Activated CD4-positive, alpha-beta T cell treated with anti-CD3 and anti-CD28 coated beads for 24 hours (primary cell): Measurements from ENCODE around the gene GGNBP2.
A peak's percentile ranks its signal among the peaks of the same experiment; 100 is the strongest.
"Not testable (repeated sequence)": the region's sequence is repeated elsewhere in the genome, so short reads cannot be mapped to it uniquely, and the experiment has no call there.

ENCODE experiments used
- DNase-seq, 2 donors: peaks; one replicate each; pipeline ENCODE4 v3.0.0-alpha.2; 2020; ENCODE audit warnings: low read depth in 2 of 2

GGNBP2 gene, protein sequence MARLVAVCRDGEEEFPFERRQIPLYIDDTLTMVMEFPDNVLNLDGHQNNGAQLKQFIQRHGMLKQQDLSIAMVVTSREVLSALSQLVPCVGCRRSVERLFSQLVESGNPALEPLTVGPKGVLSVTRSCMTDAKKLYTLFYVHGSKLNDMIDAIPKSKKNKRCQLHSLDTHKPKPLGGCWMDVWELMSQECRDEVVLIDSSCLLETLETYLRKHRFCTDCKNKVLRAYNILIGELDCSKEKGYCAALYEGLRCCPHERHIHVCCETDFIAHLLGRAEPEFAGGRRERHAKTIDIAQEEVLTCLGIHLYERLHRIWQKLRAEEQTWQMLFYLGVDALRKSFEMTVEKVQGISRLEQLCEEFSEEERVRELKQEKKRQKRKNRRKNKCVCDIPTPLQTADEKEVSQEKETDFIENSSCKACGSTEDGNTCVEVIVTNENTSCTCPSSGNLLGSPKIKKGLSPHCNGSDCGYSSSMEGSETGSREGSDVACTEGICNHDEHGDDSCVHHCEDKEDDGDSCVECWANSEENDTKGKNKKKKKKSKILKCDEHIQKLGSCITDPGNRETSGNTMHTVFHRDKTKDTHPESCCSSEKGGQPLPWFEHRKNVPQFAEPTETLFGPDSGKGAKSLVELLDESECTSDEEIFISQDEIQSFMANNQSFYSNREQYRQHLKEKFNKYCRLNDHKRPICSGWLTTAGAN

DNA sequence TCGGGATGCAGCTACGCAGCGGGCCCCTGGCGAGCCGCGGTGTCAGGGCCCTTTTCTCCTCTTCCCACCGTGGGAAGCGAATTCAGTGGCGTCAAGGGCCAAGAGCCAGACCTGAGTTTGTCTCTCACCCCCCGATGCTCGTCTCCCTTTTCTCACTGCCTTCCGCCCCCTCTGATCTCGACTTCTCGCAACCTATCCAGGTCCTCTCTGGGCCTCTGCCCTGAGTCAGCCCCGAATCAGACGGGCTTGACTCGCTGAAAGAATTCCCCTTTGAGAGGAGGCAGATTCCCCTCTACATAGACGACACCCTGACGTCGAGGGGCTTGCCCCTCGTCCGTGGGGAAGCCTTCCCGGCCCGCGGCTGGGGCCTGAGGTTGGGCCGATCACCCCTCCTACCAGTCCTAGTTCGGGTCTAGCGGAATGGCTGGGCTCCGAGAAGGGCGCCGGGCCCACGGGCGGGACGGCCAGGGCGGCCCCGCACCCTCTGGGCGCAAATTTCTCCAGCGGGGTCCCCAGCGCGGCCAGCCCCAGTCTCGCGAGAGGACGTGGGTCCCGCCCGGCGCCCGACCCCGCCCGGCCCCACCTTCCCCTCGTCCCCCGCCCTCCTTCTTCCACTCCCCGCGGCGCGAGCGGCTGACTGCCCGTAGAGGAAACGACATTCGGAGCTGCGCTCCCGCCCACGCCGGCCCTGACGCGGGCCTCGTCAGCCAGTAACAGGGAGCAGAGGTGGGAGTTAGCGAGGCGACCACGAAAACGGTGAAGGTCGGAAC is at the start of gene GGNBP2:
GGNBP2 (plus strand) TSS at position 613 of the 770 bp plus-strand sequence. CDS start 806 bp downstream, outside the sequence.
- DNase-seq = peak; percentile 80 to 82

DNA sequence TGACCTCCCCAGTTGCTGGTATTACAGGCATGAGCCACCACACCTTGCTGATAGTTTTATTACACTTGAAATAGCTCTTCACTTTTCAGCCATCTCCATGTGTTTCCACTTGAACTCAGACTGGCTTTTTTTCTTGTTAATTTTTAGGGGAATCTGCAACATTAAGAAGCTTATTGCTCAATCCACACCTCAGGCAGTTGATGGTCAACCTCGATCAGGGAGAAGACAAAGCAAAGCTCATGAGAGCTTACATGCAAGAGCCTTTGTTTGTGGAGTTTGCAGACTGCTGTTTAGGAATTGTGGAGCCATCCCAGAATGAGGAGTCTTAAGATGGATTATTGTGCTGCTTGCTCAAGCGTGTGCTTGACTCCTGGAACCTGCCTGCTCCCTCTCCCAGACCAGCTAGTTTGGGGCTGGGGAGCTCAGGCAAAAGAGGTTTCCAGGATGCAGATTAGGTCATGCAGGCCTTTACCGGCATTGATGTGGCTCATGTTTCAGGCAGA is 49.6 kb upstream of the GGNBP2 start:
- no peak for DNase-seq

DNA sequence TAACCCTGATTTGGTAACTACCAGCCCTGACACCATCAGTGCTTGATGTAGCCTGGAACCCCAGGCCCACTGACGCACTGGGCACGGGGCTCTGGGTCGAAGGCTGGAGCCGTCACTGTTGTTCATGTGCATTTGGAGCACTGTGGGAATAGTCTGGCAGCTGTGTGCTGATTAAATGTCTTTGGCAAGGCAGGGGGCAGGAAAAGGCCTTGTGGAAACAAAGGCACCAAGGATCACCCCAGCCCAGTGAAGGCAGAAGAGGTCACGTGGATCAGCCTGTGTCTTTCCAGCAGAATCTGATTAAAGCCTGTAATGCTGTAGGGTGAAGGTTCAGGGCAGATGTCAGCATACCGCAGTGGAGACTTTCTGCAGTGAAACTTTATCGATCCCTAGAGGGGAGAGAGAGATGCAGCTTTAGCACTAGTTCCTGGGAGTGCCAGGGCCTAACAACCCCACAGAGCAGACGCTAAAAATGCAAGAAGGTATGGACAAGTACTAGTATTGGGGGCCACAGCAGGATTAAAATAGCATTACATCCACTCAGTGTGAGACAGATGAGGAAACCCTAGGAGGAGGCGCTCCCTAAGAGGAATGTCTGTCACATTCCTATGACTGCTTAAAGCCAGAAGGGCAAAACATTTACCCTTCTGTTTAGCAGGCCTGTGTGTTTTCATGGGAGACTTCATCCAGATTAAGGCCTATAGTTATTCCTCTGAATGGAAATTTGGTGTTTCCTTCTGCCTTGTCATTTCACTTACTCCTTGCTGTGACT is 48.5 kb upstream of the GGNBP2 start:
- no peak for DNase-seq

DNA sequence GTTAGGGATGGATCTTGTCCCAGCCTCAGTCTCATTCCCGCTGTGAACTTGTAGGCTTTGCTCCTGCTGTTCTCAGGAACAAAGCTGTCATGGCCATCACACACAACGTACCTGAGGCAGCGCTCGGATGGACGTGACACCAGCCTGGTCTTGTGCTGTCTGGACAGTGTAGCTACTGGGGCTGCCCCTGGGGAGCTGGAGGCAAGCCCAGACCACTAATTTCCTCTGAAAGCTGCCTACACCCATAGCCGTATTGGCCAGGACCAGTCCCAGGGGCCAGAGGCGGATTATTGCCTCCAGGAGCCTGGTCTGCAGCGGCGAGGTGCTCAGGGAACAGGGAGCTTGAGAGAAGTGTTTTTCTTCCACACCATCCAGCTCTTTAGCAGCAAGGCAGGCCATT is 46.6 kb upstream of the GGNBP2 start:
- no peak for DNase-seq

DNA sequence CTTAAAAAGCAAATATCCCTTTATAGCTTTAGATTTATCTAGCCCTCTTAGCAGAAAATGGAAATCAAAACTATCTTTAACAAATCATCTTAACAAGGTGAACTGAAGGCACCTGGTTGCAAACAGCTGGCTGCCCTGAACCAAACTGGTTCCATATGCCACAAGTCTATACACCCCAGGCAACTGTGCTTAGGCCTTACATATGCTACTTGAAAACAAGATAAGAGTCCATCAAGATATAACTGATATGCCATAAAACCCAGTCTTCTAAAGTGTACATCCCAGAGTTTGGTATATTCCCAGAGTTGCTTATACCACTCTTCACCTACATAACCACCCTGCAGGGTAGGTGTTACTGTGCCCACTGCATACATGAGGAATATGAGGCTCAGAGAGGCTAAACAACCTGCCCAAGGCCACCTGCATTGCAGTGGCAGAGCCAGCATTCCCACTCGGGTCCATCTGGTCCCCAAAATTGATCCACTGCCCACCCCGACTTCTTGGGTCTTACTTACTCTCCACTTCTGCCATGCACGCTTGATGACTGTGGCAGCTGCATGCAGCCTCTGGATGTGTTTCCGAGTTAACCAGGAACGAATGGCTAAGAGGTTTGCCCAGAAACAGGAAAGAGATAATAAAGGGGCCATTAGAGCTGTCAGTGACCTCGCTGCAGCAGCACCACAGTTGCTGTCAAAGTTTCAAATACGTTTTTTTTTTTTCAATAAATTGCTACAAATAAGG is 46.0 kb upstream of the GGNBP2 start:
- DNase-seq = no peak

DNA sequence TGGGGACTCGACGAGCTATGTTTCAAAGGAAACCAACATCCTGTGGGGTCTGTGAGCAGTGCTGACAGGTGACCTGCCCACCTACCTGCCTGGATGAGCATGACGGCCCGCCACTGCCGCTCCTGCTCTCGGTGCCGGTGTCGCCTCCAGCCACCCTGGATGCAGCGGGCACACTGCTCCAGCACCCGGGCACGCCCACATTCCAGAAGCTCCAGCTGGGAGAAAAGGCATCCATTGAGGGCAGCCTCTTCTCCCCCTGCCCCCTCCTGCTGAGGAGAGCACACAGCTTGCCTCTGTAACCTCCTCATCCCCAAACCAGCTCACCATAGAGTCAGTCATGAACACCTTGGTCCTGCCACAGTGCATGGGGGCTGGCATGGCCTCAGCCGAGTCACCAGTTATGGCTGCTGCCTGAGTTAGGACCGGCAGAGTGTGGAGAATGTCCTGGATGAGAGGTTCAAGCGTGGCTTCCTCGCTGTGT is 43.9 kb upstream of the GGNBP2 start:
- no peak for DNase-seq

DNA sequence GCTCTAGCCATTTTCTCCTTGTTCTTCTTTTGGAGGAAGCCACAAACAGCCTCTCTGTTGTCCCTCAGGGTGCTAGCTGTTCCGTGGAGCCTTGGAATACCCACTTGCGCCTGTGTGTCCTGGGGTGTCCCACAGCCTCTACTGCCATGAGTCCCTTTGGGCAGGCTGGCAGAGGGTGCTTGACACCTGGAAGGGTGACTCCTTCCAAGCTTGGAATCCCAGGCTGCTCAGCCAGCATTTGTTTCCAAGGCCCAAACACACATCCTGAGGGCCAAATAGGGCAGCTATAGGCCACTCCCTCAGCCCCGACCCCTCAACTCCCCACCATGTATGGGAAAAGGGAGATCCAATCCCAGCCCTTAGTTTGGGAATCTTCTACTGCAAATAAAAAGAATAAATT is 43.4 kb upstream of the GGNBP2 start:
- no peak for DNase-seq

DNA sequence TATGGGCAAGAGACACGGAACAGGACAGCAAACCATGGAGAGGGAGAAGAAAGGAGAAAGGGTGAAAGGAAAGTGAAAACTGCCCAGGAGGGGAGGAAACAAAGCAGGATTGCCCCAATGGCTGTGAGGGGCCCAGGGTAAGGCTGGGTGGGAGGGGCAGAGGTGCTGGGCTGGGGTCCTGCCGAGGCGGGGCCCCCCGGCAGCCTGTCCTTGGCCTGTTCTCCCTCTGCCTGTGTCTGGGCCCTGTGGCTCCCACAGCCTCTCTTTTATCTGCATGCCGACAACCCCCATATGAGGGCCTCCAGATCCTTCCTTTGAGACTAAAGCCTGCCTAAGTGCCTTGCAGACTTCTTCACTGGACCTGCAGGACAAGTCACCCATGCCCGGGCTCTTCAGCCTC is 42.8 kb upstream of the GGNBP2 start:
- no peak for DNase-seq

DNA sequence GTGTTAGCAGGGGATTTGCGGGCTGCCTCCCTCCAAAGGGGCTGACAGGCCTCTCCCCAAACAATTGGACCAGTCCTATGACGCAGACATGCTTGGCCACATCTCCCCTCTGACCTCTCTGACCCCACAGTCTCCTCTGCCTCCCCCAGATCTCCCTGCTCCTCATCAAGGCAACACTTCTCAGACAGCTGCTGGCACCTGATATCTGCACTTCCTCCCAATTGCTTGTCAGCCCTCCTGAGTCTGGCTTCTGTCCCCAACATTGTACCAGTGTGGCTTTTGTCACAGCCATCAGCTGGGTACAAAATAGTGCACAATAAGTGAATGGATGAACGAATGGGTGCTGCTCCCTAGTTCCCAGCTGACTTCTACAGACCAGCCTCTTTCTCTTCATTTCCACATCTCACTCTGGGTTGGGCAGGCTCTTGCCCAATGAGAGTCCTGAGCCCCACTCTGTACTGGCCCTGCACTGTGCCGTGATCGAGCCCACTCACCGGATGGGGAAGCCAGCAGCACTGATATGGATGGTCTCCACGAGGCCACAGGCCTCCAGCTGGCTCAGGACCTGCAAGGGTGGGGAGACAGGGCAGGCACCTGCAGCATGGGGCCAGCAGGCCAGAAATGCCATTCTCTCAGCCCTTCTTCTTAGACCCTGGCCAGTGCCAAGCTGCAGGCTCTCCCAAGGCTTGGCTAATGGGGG is 41.1 kb upstream of the GGNBP2 start:
- DNase-seq = no peak

DNA sequence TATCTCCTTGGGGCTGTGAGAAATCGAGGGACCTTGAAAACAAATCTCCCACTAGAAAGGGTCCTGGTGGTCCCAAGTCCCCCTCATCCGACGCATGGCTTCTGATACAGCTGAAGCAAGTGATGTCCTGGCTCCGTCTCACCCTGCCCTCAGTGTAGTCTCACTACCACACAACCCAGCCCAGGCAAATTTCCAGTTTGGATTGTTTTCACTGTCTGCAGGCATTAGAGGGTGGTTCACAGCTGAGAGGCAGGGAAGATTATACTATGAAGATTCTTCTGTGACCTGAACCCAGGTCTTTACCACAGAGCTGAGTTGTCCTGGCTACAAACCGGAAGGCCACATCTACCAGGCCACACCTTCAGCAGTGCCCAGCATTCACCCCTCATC is 40.6 kb upstream of the GGNBP2 start:
- no peak for DNase-seq

DNA sequence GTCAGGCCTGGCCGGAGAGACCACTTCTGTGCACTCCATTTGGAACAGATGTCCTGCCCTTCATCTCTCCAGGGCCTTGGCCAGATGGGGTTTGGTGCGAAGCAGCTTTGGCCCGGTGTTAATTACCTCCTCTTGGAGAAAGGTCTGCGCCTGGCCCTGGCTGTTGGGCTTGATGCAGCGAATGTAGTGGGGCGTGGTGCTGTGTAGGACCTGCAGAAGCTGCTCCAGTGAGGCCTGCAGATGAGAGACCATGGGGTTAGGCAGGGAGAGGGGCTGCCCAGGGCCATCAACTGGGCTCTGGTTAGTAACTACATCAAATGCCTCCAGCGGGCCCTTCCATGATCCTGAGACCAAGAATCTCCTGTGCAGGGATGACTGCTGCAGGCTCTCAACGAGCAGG is 39.5 kb upstream of the GGNBP2 start:
- DNase-seq = no peak

DNA sequence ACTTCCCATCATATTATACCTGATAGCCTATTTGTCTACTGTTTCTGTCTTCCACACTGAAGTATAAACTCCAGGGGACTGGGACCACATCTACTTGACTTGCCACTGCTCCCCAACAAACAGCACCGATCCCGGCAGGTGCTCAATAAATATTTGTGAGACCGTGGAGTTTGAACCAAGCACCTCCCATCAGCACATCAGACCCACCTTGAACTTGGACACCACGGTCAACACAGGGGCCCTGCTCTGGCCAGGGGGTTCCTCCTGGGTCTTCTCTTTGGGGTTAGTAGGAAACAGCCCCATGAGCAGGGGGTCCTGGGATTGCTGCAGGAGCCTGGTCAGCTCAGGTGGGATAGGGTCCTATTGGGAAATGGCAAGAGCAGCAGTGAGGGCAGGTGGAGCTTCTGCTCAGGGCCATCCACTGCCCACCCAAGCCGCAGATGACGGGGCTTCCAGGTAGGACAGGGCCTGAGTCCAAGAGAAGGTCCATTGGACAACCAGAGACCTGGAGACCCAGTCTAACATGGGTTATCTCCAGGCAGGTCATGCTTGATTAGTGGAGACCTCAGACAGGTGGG is 38.4 kb upstream of the GGNBP2 start:
- no peak for DNase-seq

DNA sequence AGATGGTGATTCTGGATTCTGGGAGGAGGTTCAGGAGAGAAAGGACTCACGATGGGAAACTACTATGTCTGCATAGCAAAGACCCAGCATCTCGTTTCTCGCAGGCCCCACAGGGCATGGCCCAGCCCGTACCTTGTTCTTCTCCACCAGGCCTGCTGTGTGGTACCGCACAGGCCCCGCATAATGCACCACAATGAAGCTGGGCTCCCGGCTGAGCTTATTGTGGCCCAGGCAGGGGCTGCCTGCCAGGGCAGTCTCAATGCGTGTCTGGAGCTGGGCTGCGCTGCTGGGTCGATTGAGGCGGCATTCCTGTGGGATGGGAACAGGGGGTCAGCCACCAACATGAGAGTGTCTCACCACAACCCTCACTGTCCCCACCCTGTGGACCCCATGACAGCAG is 37.9 kb upstream of the GGNBP2 start:
- DNase-seq = no peak

DNA sequence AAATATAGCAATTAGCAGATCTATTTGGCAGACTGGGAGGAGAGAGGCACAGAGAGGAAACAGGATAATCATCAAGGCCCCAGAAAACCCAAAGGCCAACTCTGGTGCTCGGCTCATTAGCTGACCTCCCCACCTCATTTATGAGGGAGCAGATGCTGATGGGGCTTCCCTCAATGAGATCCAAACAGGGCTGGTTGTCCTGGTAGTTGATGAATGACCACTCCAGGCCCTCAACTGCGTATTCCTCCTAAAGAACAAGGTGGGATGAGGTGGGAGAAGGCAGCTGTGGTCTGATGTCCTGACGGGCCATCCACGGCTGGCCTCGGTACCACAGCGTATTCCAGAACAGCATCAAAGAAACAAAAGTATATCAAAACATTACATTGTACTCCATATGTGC is 37.5 kb upstream of the GGNBP2 start:
- no peak for DNase-seq

DNA sequence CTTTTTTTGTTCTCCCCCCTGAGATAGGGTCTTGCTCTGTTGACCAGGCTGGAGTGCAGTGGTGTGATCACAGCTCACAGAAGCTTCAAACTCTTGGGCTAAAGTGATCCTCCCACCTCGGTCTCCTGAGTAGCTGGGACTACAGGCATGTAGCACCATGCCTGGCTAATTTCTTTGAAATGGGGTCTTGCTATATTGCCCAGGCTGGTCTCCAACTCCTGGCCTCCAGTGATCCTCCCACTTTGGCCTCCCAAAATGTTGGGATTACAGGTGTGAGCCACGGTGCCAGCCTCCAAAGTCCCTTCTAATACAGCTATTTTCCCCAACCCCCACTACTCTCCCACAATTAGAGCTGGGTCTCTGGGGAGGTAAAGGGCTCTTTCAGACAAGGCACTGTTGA is 36.3 kb upstream of the GGNBP2 start:
- DNase-seq = not testable (repeated sequence)

DNA sequence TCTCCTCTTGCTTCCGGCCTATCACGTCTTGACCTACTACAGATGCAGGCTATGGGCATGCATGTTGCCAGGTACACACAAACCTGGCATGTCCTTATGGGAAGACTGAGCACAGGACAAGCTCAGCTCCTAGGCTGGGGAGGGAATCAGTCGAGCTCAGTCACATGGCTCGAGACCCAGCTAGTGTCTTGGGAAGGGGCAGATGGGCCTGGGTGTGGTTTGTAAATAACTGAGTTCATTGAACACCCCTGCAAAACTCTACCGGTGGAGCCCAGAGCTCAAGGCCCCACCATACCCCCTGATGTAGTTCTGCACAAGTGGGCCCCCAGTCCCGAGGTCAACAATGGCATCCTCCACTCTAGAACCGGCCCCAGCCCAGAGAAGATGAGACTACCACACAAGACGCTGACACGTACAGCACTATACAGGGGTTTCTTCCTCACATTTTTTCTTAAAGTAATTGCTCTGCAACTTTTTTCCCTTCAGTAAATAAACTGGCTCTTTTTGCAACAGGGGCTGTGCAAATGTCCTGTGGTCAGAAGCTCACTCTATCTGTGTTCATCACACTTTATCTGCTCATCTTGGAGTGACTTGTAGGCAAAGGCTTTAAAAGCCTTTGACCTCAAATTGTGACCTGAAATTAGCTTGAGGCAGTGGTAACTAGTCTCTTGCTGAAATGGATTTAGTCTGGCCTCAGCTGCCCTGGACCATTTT is 35.3 kb upstream of the GGNBP2 start:
- DNase-seq = no peak

DNA sequence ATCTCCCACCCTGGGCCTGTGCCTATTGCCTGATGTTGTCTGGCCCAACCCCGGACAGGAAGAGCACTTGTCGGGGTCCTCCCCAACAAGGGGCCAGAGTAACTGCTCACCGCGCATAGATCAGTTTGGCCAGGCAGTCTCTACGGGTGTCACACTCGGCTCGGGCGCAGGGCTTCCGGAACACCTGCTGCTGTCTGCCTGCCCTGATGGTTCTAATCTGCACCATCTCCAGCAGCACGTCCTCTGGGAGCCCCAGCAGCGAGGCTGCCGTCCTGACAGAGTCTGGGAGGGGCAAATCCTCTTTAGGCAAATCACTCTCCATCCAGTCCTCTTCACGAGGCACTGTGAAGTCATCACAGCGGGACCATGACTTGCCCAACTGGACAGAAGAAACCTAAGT is 34.1 kb upstream of the GGNBP2 start:
- DNase-seq = no peak

DNA sequence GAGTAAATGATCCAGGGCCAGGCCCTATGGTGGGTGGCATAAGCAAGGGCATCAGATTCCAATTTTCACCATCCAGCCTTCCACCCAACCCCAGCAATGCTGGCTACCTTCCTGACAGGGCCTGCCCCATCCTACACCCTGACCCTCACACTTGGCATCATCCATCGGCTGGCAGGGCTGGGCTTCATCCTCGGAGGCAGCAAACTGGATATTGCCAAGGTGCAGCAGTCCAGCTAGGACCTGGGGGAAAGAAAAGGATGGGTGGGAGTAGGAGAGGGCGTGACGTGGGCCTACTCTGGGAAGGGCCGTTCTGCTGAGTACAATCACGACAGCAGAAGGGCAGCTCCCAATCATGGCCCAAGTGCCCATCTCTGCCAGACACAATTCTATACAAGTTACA is 33.5 kb upstream of the GGNBP2 start:
- DNase-seq = no peak

DNA sequence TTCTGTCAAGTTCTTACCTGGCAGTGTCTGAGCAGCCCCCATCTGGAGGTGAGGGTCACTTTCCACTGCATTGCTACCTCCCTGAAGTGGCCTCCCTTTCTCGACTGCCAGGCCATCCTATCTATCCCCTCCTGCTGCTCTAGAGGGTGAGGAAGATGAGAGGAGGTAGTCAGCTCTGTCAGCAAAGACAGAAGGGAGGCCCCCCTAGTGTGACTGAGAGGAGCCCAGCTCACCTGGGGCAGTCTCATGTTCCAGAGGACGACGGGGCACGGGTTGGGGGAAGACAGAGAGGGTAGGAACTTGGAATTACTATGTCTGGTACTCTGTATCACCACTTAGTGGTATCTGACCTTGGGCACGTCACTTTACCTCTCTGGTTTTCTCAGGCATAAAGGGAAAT is 32.1 kb upstream of the GGNBP2 start:
- no peak for DNase-seq
